NCI-H1417 treated with DMSO at 0.1 percent for 48 hours (cell line): Measurements from ENCODE around the gene FAM170B.

Experiments used
- DNase-seq: peaks from one replicate; lab custom pipeline; 2025; lab: John Stamatoyannopoulos, UW

The FAM170B gene

GRCh38 chr10:49105076-49105475 is 28.7 kb downstream of the FAM170B start:
- DNase-seq = no peak

- no peak for DNase-seq
Measured at GRCh38 chr10:49104323-49104722, 29.5 kb downstream of the FAM170B start.

GRCh38 chr10:49103761-49104160 is 30.1 kb downstream of the FAM170B start:
- no peak for DNase-seq

- no peak for DNase-seq
Measured at GRCh38 chr10:49099046-49099445, 34.8 kb downstream of the FAM170B start.

- DNase-seq = no peak
Measured at GRCh38 chr10:49096890-49097445, 36.9 kb downstream of the FAM170B start.

- DNase-seq = no peak
Measured at GRCh38 chr10:49094646-49095045, 39.2 kb downstream of the FAM170B start.

GRCh38 chr10:49093922-49094321 is 39.9 kb downstream of the FAM170B start:
- DNase-seq = no peak

- no peak for DNase-seq
Measured at GRCh38 chr10:49092477-49092876, 41.3 kb downstream of the FAM170B start.

GRCh38 chr10:49091450-49092210 is 42.2 kb downstream of the FAM170B start:
- DNase-seq = no peak

GRCh38 chr10:49090696-49091380 is 43.0 kb downstream of the FAM170B start:
- no peak for DNase-seq

- no peak for DNase-seq
Measured at GRCh38 chr10:49090189-49090575, 43.6 kb downstream of the FAM170B start.

GRCh38 chr10:49089557-49090188 is 44.1 kb downstream of the FAM170B start:
- no peak for DNase-seq

- DNase-seq = no peak
Measured at GRCh38 chr10:49089152-49089551, 44.7 kb downstream of the FAM170B start.

- DNase-seq = no peak
Measured at GRCh38 chr10:49086889-49087288, 46.9 kb downstream of the FAM170B start.

GRCh38 chr10:49083261-49083660 is 50.6 kb downstream of the FAM170B start:
- DNase-seq = no peak

GRCh38 chr10:49082766-49083165 is 51.1 kb downstream of the FAM170B start:
- DNase-seq = no peak

GRCh38 chr10:49081547-49082275 is 52.1 kb downstream of the FAM170B start:
- DNase-seq = no peak
